BLaER1 (cell line): ENCODE measurements around the gene HOXB6.

ENCODE experiments used
- H3K27ac ChIP-seq: shearing (Covaris generic); formaldehyde crosslinking; 2 replicates; pipeline ENCODE4 v1.8.1; 2022
- H3K27me3 ChIP-seq: shearing (Covaris generic); formaldehyde crosslinking; 2 replicates; pipeline ENCODE4 v1.8.1; 2022
- H3K36me3 ChIP-seq: shearing (Covaris generic); formaldehyde crosslinking; 2 replicates; pipeline ENCODE4 v1.8.1; 2022
- H3K4me1 ChIP-seq: shearing (Covaris generic); formaldehyde crosslinking; 2 replicates; pipeline ENCODE4 v1.8.1; 2022
- H3K4me2 ChIP-seq: shearing (Covaris generic); formaldehyde crosslinking; 2 replicates; pipeline ENCODE4 v1.8.1; 2022
- H3K4me3 ChIP-seq: shearing (Covaris generic); formaldehyde crosslinking; 2 replicates; pipeline ENCODE4 v1.8.1; 2022
- H3K9ac ChIP-seq: shearing (Covaris generic); formaldehyde crosslinking; 2 replicates; pipeline ENCODE4 v1.8.1; 2022
- H3K9me3 ChIP-seq: shearing (Covaris generic); formaldehyde crosslinking; 2 replicates; pipeline ENCODE4 v1.8.1; 2022
- H4K20me1 ChIP-seq: shearing (Covaris generic); formaldehyde crosslinking; 2 replicates; pipeline ENCODE4 v1.8.1; 2022
- Cebpa-rat ChIP-seq: shearing (Covaris generic); IDR thresholded peaks from 2 replicates; pipeline ENCODE4 v1.8.1; 2022

HOXB6 gene

DNA sequence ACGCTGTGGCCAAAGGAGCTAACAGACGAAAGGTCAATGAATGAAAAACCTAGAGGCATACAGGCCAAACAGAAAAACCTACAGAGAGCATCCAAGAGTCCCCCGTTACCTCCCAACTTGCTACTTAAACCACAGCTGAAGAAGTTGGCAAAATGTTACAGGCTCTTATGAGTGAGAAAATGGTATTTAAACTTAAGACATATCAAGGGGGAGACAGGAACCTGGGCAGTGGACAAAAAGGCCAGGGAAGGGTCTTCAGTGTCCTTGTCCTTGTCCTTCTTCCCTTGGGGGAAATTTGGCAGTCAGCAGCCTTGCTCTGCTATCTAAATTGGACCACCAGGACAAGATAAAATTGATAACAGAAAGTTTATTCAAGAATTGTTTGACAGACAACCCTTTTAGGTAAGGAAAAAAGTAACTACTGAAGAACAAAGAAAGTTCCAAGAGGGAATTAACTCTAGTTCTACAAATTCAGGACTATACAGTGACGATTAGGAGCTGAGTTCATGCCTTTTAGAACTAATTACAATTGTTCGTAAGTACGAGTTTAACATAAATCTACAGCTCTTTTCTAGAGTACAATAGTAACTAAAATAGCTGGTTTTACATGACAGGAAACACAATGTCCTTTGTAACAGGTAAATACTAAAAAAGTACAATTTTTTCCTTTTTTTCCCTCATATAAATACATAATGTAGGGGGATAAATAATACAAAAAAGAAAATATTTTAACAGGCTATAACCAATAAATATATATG, 56.1 kb downstream of the HOXB6 start:
- Histone ChIP-seq H3K4me2 (no peak overlapping the region), H3K9ac (no peak overlapping the region), H3K4me1 (no peaks in the 10 kb centered on the region), H3K4me3 (no peak overlapping the region), H3K36me3 (no peaks in the 10 kb centered on the region), H3K27me3 (peaks cover 94% of the 10 kb centered on the region), H3K27ac (no peak overlapping the region), H3K9me3 (no peaks in the 10 kb centered on the region), H4K20me1 (peaks cover 85% of the 10 kb centered on the region)
- no peak for TF ChIP-seq Cebpa-rat

DNA sequence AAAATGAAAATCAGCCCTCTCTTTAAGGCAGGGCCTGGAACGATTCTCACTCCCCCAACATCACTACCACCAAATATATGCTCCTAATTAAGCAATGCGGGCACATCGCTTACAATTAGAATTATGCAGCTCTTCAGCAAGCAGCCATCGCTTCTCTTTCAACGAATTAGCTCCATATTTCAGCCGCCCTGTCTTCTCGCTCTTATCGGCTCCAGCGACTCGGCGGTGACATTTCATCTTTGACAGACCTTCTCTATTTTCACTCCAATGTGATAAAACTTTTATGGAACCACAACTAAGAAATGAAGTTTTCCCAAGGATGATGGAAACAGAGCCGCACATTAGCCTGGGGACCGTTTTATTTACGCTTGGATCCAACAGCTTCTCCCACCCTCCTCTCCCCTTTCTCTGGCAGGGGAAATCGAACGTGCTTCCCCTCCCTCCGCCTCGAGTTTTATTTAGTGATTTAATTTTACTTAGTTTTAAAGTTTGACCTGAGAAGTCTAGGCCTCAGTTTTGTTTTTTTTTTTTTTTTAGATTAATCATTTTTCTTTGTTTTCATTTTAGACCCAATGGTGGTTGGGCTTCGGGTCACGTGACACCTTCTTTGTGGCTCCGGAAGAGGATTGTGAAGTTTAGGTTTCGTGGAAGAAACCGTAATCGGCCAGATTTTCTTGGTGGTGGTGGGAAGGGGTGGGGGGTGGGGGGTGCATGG, 56.8 kb downstream of the HOXB6 start:
- no peak overlapping the region for H3K4me2 ChIP-seq
- H3K27me3 ChIP-seq: peaks cover 94% of the 10 kb centered on the region
- H4K20me1 ChIP-seq: peaks cover 85% of the 10 kb centered on the region
- no peak overlapping the region for H3K9ac ChIP-seq
- H3K27ac ChIP-seq: no peak overlapping the region
- no peaks in the 10 kb centered on the region; the same call in 1 of the 2 replicates for H3K4me1 ChIP-seq
- no peaks in the 10 kb centered on the region for H3K36me3 ChIP-seq
- H3K4me3 ChIP-seq: no peak overlapping the region
- no peaks in the 10 kb centered on the region for H3K9me3 ChIP-seq
- no peak for TF ChIP-seq Cebpa-rat

DNA sequence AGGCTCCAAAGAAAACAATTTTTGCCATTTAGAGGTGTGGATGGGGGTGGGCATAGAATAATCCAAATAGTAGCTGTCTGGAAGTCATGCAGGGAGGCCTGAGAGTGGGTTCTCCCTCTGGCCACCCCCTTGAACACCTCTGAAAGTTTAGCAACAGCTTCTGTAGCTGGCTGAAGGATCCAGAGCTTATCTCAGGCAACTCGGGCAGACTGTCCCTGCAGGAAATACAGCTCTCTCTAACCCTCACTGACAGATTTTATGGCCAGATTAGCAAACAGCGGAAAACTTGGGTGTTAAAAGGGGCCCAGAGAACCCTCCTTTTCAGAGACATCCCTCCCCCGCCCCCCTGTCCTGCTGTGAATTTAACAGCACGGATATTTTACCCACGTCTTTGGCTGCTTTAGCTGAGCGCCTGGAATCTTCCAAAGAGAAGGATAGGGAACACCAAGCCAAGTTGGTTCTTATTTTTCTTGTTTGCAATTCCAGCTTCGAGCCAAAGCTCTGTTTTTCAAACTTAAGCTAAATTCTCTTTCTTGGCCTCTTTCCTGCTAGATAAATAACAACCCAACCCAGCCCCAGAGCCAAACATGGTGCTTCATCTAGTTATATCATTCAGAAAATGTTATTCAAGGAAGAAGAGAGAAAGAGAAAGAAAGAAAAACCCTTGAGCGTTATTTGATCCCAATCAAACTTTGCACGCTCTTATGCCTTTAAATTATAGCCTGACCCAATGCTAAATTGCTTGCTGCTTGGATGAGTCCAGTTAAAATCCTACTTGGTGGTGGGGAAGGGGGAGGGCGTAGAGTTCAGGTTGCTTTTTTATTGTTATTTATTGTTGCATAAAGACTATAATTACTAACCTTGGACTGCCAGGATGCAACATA, 57.6 kb downstream of the HOXB6 start:
- no peaks in the 10 kb centered on the region; the same call in 1 of the 2 replicates for H3K4me1 ChIP-seq
- H3K4me2 ChIP-seq: no peak overlapping the region
- H3K27me3 ChIP-seq: peaks cover 95% of the 10 kb centered on the region
- no peak overlapping the region for H3K4me3 ChIP-seq
- TF ChIP-seq Cebpa-rat: no peak
- H3K36me3 ChIP-seq: no peaks in the 10 kb centered on the region
- H3K27ac ChIP-seq: no peak overlapping the region
- peaks cover 3% of the 10 kb centered on the region; the same call in 1 of the 2 replicates for H3K9me3 ChIP-seq
- peaks cover 88% of the 10 kb centered on the region for H4K20me1 ChIP-seq
- no peak overlapping the region for H3K9ac ChIP-seq

DNA sequence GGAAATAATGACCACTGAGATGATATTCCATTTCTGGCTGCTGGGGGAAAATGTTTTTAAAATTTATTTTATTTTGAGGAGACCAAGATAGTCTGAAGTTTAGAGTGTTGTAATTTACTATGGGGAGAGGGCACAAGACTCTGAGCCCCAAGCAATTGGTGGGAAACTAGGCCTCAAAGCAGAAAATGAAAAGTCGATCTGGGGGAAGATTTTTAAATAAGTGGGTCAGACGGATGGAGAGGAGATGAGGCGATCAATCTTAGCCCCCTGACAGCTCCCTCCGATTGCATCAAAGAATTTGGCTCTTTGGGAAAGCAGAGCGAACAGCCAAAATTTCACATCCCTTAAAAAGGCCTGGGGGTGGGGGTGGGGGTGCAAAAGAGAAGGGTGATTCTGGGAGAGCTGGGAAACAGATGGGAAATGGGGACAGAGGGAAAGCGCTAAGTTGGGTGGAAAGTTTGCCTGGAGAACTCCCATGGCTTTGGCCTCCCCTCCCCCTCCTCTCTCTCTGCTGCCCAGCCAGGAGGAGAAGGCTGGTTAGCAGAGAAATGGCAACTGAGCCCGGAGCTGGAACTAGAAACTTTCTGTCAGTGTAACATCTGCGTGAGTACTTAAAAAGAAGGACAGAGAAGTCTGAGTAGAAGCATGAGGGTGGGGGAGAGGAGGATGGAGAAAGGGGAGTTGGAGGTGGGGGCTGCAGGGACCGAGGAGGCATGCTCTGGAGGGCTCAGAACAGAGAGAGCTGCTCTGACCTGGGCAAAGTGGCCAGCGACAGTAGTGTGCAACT, 58.5 kb downstream of the HOXB6 start:
- peaks cover 95% of the 10 kb centered on the region for H3K27me3 ChIP-seq
- no peak overlapping the region for H3K27ac ChIP-seq
- no peaks in the 10 kb centered on the region for H3K36me3 ChIP-seq
- H3K9me3 ChIP-seq: peaks cover 10% of the 10 kb centered on the region
- H3K4me3 ChIP-seq: no peak overlapping the region
- H3K9ac ChIP-seq: no peak overlapping the region
- H4K20me1 ChIP-seq: peaks cover 90% of the 10 kb centered on the region
- H3K4me2 ChIP-seq: no peak overlapping the region
- TF ChIP-seq Cebpa-rat: no peak
- H3K4me1 ChIP-seq: no peaks in the 10 kb centered on the region; the same call in 1 of the 2 replicates
